H9 (cell line): Measurements from ENCODE around the gene LRRC3. TPM values are rescaled to one million over a fixed set of nuclear protein-coding genes. Genes with fewer than 3 reads are reported as not detected.

Experiments used
- DNase-seq: peaks from one replicate; pipeline ENCODE4 v3.0.0-alpha.2; 2017
- H2AFZ ChIP-seq: one replicate; pipeline ENCODE4 v1.6.1; 2013; ENCODE audit warnings: mild to moderate bottlenecking, low read length, control low read depth, moderate library complexity
- H2AK5ac ChIP-seq: 2 replicates; pipeline ENCODE4 v1.6.1; 2013; ENCODE audit warnings: low read length, control low read depth, mixed read lengths; ENCODE audit not compliant: insufficient read length
- H2BK120ac ChIP-seq: one replicate; pipeline ENCODE4 v1.6.1; 2013; ENCODE audit warnings: low read depth, mild to moderate bottlenecking, low read length, control low read depth, inconsistent platforms; ENCODE audit not compliant: poor library complexity, severe bottlenecking
- H2BK12ac ChIP-seq: 2 replicates; pipeline ENCODE4 v1.6.1; 2013; ENCODE audit warnings: low read length, control low read depth, mixed read lengths, low read depth; ENCODE audit not compliant: insufficient read length
- H2BK15ac ChIP-seq: 2 replicates; pipeline ENCODE4 v1.6.1; 2013; ENCODE audit warnings: low read depth, low read length, control low read depth
- H2BK20ac ChIP-seq: one replicate; pipeline ENCODE4 v1.6.1; 2013; ENCODE audit warnings: low read depth, mild to moderate bottlenecking, low read length, control low read depth, inconsistent platforms; ENCODE audit not compliant: poor library complexity, severe bottlenecking
- H2BK5ac ChIP-seq: 2 replicates; pipeline ENCODE4 v1.6.1; 2013; ENCODE audit warnings: low read length, control low read depth, mixed read lengths; ENCODE audit not compliant: insufficient read length
- H3K14ac ChIP-seq: 2 replicates; pipeline ENCODE4 v1.6.1; 2013; ENCODE audit warnings: low read length, control low read depth; ENCODE audit not compliant: insufficient read depth
- H3K18ac ChIP-seq: 2 replicates; pipeline ENCODE4 v1.6.1; 2013; ENCODE audit warnings: low read depth, mild to moderate bottlenecking, mixed read lengths, low read length, control low read depth; ENCODE audit not compliant: insufficient read length
- H3K23ac ChIP-seq: 2 replicates; pipeline ENCODE4 v1.6.1; 2013; ENCODE audit warnings: low read length, control low read depth, mixed read lengths, low read depth; ENCODE audit not compliant: insufficient read length
- H3K23me2 ChIP-seq: 2 replicates; pipeline ENCODE4 v1.6.1; 2013; ENCODE audit warnings: low read depth, mild to moderate bottlenecking, mixed read lengths, low read length, control low read depth; ENCODE audit not compliant: insufficient read length, poor library complexity, severe bottlenecking
- H3K27ac ChIP-seq: 2 replicates; pipeline ENCODE4 v1.5.1; 2013; ENCODE audit warnings: low read length, control low read depth, mixed read lengths, low read depth; ENCODE audit not compliant: insufficient read length
- H3K27me3 ChIP-seq: 2 replicates; pipeline ENCODE4 v1.6.1; 2013; ENCODE audit warnings: low read length, control low read depth, inconsistent platforms; ENCODE audit not compliant: insufficient read depth
- H3K4ac ChIP-seq: 2 replicates; pipeline ENCODE4 v1.6.1; 2013; ENCODE audit warnings: low read depth, mild to moderate bottlenecking, control low read depth, inconsistent platforms, low read length, moderate library complexity
- H3K4me1 ChIP-seq: 2 replicates; pipeline ENCODE4 v1.6.1; 2013; ENCODE audit warnings: low read length, control low read depth, inconsistent platforms; ENCODE audit not compliant: insufficient read depth
- H3K4me2 ChIP-seq: 2 replicates; pipeline ENCODE4 v1.6.1; 2013; ENCODE audit warnings: low read length, control low read depth, mixed read lengths; ENCODE audit not compliant: insufficient read length, insufficient read depth
- H3K56ac ChIP-seq: 2 replicates; pipeline ENCODE4 v1.6.1; 2013; ENCODE audit warnings: low read depth, mild to moderate bottlenecking, mixed read lengths, low read length, control low read depth; ENCODE audit not compliant: insufficient read length
- H3K79me1 ChIP-seq: 2 replicates; pipeline ENCODE4 v1.6.1; 2013; ENCODE audit warnings: low read depth, mild to moderate bottlenecking, moderate library complexity, low read length, control low read depth, inconsistent platforms; ENCODE audit not compliant: insufficient read depth, poor library complexity, severe bottlenecking
- H3K79me2 ChIP-seq: 2 replicates; pipeline ENCODE4 v1.6.1; 2013; ENCODE audit warnings: low read length, control low read depth, inconsistent platforms; ENCODE audit not compliant: insufficient read depth
- H3K9ac ChIP-seq: 2 replicates; pipeline ENCODE4 v1.6.1; 2013; ENCODE audit warnings: low read length, control low read depth, mixed read lengths; ENCODE audit not compliant: insufficient read length; ENCODE audit errors: extremely low read depth
- H3K9me3 ChIP-seq: one replicate; pipeline ENCODE4 v1.6.1; 2013; ENCODE audit warnings: low read depth, low read length, inconsistent platforms; ENCODE audit not compliant: control insufficient read depth
- H3T11ph ChIP-seq: one replicate; pipeline ENCODE4 v1.6.1; 2013; ENCODE audit warnings: mild to moderate bottlenecking, low read length, control low read depth, inconsistent platforms
- H4K20me1 ChIP-seq: one replicate; pipeline ENCODE4 v1.6.1; 2013; ENCODE audit not compliant: control insufficient read depth, insufficient read length, insufficient read depth
- H4K5ac ChIP-seq: 2 replicates; pipeline ENCODE4 v1.6.1; 2013; ENCODE audit warnings: low read depth, mild to moderate bottlenecking, mixed read lengths, low read length, control low read depth; ENCODE audit not compliant: insufficient read length
- H4K8ac ChIP-seq: replicated peaks from 2 replicates; pipeline ENCODE4 v1.6.1; 2013; ENCODE audit warnings: low read length, control low read depth, mixed read lengths, low read depth; ENCODE audit not compliant: insufficient read length
- H4K91ac ChIP-seq: 2 replicates; pipeline ENCODE4 v1.6.1; 2013; ENCODE audit warnings: low read depth, mild to moderate bottlenecking, moderate library complexity, mixed read lengths, low read length, control low read depth; ENCODE audit not compliant: insufficient read length
- H3K27ac Mint-ChIP-seq, 3 experiments: 2 replicates in 2 of 3; 3 replicates in 1 of 3; pipeline ENCODE4 v1.8.0; 2020 to 2021; ENCODE audit warnings: mixed read lengths in 3 of 3, mild to moderate bottlenecking in 1 of 3, moderate library complexity in 1 of 3
- H3K27me3 Mint-ChIP-seq: 2 replicates; pipeline ENCODE4 v1.8.0; 2021; ENCODE audit warnings: low read depth, mild to moderate bottlenecking, moderate library complexity, mixed read lengths
- H3K36me3 Mint-ChIP-seq, 3 experiments: 2 replicates in 2 of 3; 3 replicates in 1 of 3; pipeline ENCODE4 v1.8.0; 2020 to 2021; ENCODE audit warnings: low read depth in 3 of 3, mixed read lengths in 3 of 3; ENCODE audit not compliant: insufficient read depth in 1 of 3
- H3K4me1 Mint-ChIP-seq, 2 experiments: 2 replicates each; pipeline ENCODE4 v1.8.0; 2020; ENCODE audit warnings: mixed read lengths in 2 of 2
- H3K4me3 Mint-ChIP-seq, 2 experiments: 2 replicates in 1 of 2; 3 replicates in 1 of 2; pipeline ENCODE4 v1.8.0; 2020 to 2021; ENCODE audit warnings: mild to moderate bottlenecking in 2 of 2, mixed read lengths in 2 of 2, moderate library complexity in 1 of 2
- H3K9me3 Mint-ChIP-seq, 2 experiments: 2 replicates in 1 of 2; 3 replicates in 1 of 2; pipeline ENCODE4 v1.8.0; 2020; ENCODE audit warnings: mild to moderate bottlenecking in 2 of 2, mixed read lengths in 2 of 2, moderate library complexity in 1 of 2
- WGBS: extraction: QIAGEN DNeasy Blood & Tissue Kit; methylation state at CpG from one replicate; pipeline ENCODE4 v1.1.7; 2013; ENCODE audit warnings: missing lambda C conversion rate, low lambda C conversion rate, mixed read lengths; ENCODE audit not compliant: insufficient read length; ENCODE audit errors: extremely low coverage; 5-methylcytosine and 5-hydroxymethylcytosine counted together
- total RNA-seq: library from RNA; stranded (reverse); gene quantifications from 2 replicates; pipeline ENCODE4 v1.2.1, GENCODE V29; 2021
- TF ChIP-seq, protein P1 (sequence below): fragments of 200-600 bp; sonication (generic); conservative IDR thresholded peaks from 3 replicates; pipeline ENCODE4 v1.8.0; 2021; ENCODE audit warnings: antibody characterized with exemption, mild to moderate bottlenecking

The LRRC3 gene
- total RNA-seq, 1 experiment from 2014 or later = 3.1 TPM

DNA sequence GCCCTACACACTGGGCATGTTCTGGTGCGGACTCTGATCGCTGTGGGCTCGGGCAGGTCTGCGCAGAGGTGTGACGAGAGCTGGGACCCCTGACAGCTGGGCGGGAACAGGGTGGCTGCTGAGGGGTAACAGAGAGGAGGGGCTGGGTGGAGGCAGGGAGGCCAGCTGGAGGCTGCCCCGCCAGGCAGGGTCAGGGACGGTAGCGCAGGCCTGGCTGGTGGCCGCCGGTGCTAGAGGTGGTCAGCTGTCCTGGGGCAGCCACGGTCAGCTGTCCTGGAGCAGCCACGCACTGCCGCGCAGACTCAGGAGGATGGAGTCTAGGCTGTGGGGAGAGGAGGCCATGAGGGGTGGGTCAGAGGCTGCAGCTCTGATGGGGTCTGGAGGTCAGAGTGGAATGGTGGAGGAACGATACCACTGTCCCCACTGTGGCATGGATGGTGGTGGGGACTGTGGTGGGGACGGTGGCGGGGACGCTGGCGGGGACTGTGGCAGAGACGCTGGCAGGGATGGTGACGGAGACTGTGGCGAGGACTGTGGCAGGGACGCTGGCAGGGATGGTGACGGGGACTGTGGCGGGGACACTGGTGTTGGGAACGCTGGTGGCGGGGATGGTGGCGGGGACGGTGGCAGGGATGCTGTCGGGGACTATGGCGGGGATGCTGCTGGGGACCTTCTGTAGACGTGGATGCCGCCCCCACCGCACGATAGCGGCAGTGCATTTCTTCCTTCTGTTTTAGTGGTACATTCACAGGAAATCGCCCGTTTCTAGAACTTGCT, 21.3 kb upstream of the LRRC3 start:
- no peak overlapping the region for H4K8ac ChIP-seq
- no peaks in the 10 kb centered on the region for H3K79me2 ChIP-seq
- no peak overlapping the region for H2BK5ac ChIP-seq
- no peak overlapping the region for H3T11ph ChIP-seq
- H3K56ac ChIP-seq = no peak overlapping the region
- H3K27me3 ChIP-seq = no peaks in the 10 kb centered on the region
- no peak overlapping the region for H2BK12ac ChIP-seq
- Mint-ChIP-seq H3K36me3 (no peaks in the 10 kb centered on the region; a peak in 1 of 7 replicates), H3K4me3 (no peak overlapping the region; a peak in 1 of 5 replicates), H3K4me1 (no peaks in the 10 kb centered on the region), H3K27me3 (no peaks in the 10 kb centered on the region; the same call in 1 of the 2 replicates), H3K9me3 (peaks cover 10 to 13% of the 10 kb centered on the region in 2 experiments; a peak in 4 of 5 replicates), H3K27ac (peak overlapping the region in 1 of 3 experiments; percentile 48; a peak in 1 of 7 replicates)
- H2AFZ ChIP-seq = no peak overlapping the region
- peak; percentile 19 for DNase-seq
- H2BK15ac ChIP-seq = no peak overlapping the region
- H4K91ac ChIP-seq = no peak overlapping the region
- no peak overlapping the region for H3K9ac ChIP-seq
- H2BK20ac ChIP-seq = no peak overlapping the region
- H3K23ac ChIP-seq = no peak overlapping the region
- no peaks in the 10 kb centered on the region for H4K20me1 ChIP-seq
- H3K14ac ChIP-seq = no peak overlapping the region; the same call in 1 of the 2 replicates
- no peak overlapping the region for H3K27ac ChIP-seq
- H3K4ac ChIP-seq = no peak overlapping the region
- H2BK120ac ChIP-seq = no peak overlapping the region
- no peaks in the 10 kb centered on the region for H3K4me1 ChIP-seq
- no peaks in the 10 kb centered on the region for H3K79me1 ChIP-seq
- no peaks in the 10 kb centered on the region for H3K9me3 ChIP-seq
- TF ChIP-seq, protein P1, sequence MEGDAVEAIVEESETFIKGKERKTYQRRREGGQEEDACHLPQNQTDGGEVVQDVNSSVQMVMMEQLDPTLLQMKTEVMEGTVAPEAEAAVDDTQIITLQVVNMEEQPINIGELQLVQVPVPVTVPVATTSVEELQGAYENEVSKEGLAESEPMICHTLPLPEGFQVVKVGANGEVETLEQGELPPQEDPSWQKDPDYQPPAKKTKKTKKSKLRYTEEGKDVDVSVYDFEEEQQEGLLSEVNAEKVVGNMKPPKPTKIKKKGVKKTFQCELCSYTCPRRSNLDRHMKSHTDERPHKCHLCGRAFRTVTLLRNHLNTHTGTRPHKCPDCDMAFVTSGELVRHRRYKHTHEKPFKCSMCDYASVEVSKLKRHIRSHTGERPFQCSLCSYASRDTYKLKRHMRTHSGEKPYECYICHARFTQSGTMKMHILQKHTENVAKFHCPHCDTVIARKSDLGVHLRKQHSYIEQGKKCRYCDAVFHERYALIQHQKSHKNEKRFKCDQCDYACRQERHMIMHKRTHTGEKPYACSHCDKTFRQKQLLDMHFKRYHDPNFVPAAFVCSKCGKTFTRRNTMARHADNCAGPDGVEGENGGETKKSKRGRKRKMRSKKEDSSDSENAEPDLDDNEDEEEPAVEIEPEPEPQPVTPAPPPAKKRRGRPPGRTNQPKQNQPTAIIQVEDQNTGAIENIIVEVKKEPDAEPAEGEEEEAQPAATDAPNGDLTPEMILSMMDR = no peak
- no peak overlapping the region for H2AK5ac ChIP-seq
- H3K4me2 ChIP-seq = no peak overlapping the region
- WGBS = no CpG with 5 or more reads among the region's 39 CpGs
- no peak overlapping the region for H3K18ac ChIP-seq
- H4K5ac ChIP-seq = no peak overlapping the region
- no peaks in the 10 kb centered on the region for H3K23me2 ChIP-seq
